UCSD-AML1 (cell line): Measurements from ENCODE around the gene TNFRSF1B.
"Not testable (repeated sequence)": the region's sequence is repeated elsewhere in the genome, so short reads cannot be mapped to it uniquely, and the experiment has no call there.

Experiments used
- DNase-seq: peaks from one replicate; lab custom pipeline; 2025; ENCODE audit not compliant: unreplicated experiment; lab: John Stamatoyannopoulos, UW

The TNFRSF1B gene

DNA sequence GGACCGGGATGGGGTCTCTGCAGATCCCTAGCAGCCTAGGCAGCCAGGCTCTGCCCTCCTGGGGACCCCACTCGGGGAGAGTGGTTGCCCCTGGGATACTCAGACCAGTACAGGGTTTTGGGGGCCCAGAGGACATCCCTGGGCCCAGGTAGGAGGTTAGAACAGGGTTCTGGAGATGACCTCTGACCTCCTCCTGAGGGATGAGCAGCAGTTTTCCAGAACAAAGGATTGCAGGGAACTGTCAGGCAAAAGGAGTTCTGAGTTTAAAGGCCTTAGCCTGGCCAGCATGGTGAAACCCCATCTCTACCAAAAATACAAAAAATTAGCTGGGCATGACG lies 42.7 kb downstream of the TNFRSF1B start:
- no peak for DNase-seq

GRCh38 chr1:12215118-12215961 lies 48.5 kb downstream of the TNFRSF1B start:
- no peak for DNase-seq

DNA sequence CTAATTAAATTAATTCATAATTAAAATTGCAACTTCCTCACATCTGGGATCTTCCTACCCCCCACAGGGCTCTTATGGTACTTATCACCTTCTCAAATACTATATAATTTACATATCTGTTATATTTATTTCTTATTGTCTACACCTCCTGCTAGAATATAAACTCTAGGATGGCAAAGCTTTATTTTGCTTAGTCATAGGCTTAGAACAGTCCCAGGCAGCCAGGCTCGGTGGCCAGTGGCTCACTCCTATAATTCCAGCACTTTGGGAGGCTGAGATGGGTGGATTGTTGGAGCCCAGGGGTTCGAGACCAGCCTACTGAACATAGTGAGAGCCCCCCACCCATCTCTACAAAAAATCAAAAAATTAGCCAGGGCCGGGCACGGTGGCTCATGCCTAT lies 53.0 kb downstream of the TNFRSF1B start:
- no peak for DNase-seq

DNA sequence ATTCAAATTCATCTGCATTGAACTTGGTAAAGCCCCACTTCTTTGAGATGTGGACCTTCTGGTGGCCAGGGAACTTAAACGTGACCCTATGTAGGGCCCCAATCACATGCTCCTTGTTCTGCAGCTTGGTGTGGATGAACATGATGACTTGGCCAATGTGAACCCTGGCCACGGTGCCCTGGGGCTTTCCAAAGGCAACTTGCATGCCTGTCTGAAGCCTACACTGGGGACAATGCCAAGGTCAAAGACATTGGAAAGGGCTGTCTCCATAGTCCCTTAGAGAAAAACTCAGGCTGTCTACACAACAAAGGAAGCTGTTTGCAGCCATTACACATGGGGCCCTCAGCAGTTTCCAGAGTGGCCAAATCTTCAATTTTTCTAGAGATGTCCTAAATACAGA lies 54.1 kb downstream of the TNFRSF1B start:
- no peak for DNase-seq

GRCh38 chr1:12222700-12223099 lies 55.9 kb downstream of the TNFRSF1B start:
- DNase-seq = not testable (repeated sequence)

DNA sequence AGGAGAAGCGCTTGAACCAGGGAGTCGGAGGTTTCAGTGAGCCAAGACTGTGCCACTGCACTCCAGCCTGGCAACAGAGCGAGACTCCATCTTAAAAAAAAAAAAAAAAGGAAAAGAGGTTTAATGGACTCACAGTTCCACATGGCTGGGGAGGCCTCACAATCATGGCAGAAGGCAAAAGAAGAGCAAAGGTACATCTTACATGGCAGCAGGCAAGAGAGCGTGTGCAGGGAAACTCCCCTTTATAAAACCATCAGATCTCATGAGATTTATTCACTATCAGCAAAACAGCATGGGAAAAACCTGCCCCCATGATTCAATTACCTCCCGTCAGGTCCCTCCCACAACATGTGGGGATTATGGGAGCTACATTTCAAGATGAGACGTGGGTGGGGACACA lies 57.3 kb downstream of the TNFRSF1B start:
- not testable (repeated sequence) for DNase-seq

DNA sequence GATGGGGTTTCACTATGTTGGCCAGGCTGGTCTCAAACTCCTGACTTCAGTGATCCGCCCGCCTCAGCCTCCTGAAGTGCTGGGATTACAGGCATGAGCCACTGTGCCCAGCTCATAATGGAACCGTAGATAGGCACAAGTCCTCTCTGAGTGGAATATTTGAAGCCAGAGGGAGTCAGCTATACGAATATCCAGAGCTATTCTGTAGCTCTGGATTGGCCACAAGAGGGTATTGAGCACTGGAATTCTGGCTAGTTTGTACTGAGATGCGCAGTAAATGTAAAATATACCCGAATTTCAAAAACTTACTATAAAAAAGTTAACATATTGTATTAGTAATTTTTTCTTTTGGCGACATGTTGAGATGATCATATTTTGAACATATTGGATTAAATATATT lies 62.2 kb downstream of the TNFRSF1B start:
- no peak for DNase-seq

- no peak for DNase-seq
Observed at GRCh38 chr1:12229386-12229834, 62.6 kb downstream of the TNFRSF1B start.

GRCh38 chr1:12229835-12230548 lies 63.2 kb downstream of the TNFRSF1B start, which contains the start of gene VPS13D:
TSS of gene VPS13D (plus strand) at chr1:12230030. CDS start at chr1:12234267, 4,237 bp downstream.
- peak; percentile 84 for DNase-seq

DNA sequence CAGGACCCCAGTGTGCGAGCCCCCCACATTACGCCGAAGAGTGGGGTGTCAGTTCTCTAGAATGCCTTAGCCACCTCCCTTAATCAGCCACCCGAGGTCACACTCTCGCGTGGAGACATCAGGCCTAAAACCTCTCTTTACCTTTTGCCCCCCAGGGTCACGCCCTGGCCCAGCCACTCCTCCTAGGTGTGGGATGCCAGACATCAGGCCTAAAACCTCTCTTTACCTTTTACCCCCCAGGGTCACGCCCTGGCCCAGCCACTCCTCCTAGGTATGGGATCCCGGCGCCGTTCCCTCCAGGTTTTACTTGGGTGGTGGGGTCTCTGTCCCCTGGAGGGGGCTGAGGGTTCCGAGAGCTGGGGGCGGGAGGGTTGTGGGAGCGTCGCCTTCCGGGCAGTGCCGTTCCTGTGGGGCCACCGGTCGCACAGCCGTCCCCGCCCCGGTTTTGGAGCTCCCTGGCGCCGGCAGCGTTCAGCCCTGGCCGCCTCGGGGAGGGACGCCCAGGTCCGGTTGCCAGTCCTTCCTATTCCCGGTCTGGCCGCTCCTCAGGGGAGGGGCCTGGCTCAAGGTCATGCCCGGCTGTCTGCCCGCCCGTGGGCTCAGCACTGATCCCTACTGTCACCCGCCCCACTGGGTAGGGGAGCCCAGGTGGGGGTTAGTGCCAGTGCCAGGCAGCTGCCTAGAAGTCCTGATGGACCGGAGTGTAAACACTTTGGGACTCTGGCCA lies 63.9 kb downstream of the TNFRSF1B start:
- no peak for DNase-seq

DNA sequence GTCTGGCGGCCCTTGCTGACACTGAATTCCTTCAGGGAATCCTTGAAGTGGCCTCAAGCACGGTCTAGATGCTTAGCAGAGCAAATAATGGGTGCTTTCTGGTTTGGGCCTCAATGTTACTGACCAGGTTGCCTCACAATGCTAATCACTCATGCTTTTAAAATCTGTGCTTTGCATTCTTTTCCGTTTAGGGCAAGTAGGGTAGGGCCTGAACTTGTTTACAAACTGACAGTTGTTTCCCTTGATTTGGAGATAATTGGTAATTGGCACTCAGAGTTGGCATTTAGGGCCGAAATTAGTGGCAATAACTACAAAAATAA lies 64.4 kb downstream of the TNFRSF1B start:
- DNase-seq = no peak

DNA sequence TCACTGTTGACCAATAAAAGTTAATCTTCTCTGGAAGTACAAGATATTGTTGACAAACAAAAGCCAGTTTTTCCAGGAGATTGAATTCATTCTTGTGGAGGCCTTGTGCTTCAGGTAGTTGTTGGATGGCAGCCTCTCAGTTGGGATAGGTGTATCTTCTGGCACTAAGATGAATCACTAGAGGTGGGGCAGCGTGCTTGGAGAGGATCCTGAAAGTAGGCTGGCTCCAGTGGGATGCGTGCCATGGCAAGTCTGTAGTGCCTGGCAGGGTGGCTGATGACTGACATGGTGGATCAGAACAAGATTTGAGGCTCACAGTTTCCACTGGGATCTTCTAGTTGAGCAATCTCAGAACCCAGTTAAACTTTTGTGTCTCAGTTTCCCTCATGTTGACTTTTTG lies 65.4 kb downstream of the TNFRSF1B start:
- no peak for DNase-seq

- DNase-seq = no peak
Observed at GRCh38 chr1:12244078-12244477, 77.3 kb downstream of the TNFRSF1B start.

- DNase-seq = no peak
Observed at GRCh38 chr1:12244585-12244984, 77.8 kb downstream of the TNFRSF1B start.

DNA sequence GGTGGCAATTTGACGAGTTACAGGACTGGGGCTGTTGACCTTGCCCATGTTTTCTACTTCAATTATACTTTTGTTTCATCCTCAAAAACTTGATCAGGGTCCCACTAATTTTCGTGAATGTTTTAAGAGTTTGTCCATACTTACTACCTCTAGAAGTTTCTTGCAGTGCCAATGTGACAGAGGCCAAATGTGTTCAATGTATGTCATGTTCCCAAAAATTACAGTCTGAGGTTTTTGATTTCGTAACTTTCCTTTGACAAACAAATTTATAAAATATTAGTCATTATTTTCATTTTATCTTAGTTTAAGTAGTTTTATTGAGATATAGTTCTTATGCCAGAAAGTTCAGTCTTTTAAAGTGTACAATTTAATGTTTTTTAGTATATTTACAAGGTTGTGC lies 78.3 kb downstream of the TNFRSF1B start:
- DNase-seq = no peak

GRCh38 chr1:12245733-12246132 lies 78.9 kb downstream of the TNFRSF1B start:
- no peak for DNase-seq

- DNase-seq = no peak
Observed at GRCh38 chr1:12246584-12246983, 79.8 kb downstream of the TNFRSF1B start.

GRCh38 chr1:12249181-12249580 lies 82.4 kb downstream of the TNFRSF1B start:
- DNase-seq = no peak

GRCh38 chr1:12249748-12250147 lies 83.0 kb downstream of the TNFRSF1B start:
- no peak for DNase-seq

DNA sequence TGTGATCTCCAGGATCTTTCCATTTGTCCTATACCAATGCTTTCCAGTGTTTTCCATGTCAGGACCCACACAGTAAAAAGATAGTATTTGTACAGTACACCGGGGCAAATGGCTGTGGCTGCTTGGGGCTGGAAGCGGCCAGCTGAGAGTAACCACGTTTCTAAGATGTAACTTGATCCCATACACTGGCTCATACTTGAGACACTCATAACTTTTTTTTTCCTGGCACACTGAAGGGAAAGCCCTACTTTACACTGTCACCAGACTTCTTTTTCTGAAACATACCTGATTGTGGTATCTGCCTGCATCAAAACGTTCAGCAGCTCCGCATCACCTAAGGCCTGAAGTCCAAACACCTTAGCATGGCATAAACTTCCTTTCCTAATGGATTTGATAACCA lies 84.7 kb downstream of the TNFRSF1B start:
- no peak for DNase-seq

- DNase-seq = no peak
Observed at GRCh38 chr1:12255913-12256312, 89.1 kb downstream of the TNFRSF1B start.

DNA sequence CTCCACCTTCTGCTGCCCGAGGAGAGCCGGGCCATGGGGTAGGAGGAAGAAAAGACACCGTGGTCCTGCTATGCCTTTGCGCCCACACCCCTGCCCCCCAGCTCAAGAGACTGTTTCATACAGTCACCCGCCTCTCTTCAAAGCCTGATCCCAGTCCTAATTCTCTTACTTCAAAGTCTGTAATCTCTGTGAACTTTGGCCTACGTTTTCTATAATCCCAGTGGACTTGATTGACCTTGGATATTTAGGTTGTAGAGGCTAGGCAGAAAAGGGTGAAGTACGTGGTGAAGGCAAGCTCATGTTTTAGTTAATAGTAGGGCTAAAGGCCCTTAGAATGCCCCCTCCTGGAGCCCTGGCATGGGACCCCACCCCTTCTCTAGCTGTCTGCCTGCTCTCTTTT lies 91.5 kb downstream of the TNFRSF1B start:
- no peak for DNase-seq
